Smooth muscle cell of the pulmonary artery (primary cell): Measurements from ENCODE around the gene CXCL11. TPM values are rescaled to one million over a fixed set of nuclear protein-coding genes. Genes with fewer than 3 reads are reported as not detected.

Experiments
- total RNA-seq: library from RNA; depleted of rRNA; stranded (reverse); fragments of >200 nt; gene quantifications from 2 replicates; pipeline ENCODE4 v1.2.3, GENCODE V29; 2014

The CXCL11 gene
- not detected in 2 replicates for total RNA-seq

DNA sequence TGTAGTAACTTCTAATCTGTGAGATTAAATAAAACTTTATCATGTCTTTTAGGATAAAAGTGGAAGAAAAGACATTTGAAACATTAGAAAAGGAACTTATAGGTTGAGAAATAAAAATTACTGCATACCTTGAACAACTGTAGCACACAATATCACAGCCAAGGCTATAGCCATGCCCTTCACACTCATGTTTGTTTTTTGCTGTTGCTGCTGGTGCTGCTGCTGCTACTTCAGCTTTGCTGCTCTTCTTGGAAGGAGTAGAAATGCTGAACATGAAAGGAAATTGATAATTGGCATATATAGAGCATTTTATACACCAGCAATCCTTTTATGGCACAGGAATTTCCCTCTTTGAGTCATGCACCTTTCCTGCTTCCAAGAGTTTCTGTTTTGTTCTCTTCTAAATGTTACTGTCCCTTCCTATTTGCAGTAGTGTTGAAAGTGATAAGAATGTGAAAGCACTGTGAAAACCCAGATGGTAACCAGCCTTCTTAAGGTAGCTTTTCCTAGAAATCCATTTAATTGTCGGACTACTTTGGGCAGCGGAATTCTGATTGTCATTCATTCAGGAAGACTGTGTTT, at the start of gene CXCL11:
TSS of gene CXCL11 (minus strand) at position 272 of the 582 bp plus-strand sequence. CDS start at position 189, 83 bp downstream.

GRCh38 chr4:76074468-76074867, 38.6 kb upstream of the CXCL11 start, which contains the start of gene ART3:
TSS of gene ART3 (plus strand) at chr4:76074709. CDS start at chr4:76075890, 1,181 bp downstream.

DNA sequence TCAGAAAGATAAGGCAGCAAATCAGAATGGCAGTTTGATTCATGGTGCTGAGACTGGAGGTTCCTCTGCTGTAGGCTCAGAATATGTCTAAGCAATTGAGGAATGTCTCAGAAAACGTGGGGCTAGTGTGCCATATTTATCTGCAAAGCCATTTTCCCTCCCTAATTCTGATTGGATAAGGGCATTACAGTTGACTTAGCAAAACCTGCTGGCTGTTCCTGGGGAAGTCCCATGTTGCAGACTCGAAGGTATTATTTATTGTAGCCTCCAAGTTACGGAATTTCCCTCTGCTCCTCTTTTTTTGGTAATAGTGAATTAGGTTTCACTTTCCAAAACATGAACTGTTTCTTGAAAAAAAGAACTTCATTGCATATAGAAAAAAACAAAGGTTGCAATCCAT, 12.5 kb downstream of the CXCL11 start, which contains the start of gene CXCL10:
TSS of gene CXCL10 (minus strand) at position 109 of the 400 bp plus-strand sequence. CDS start at position 43, 66 bp downstream.

DNA sequence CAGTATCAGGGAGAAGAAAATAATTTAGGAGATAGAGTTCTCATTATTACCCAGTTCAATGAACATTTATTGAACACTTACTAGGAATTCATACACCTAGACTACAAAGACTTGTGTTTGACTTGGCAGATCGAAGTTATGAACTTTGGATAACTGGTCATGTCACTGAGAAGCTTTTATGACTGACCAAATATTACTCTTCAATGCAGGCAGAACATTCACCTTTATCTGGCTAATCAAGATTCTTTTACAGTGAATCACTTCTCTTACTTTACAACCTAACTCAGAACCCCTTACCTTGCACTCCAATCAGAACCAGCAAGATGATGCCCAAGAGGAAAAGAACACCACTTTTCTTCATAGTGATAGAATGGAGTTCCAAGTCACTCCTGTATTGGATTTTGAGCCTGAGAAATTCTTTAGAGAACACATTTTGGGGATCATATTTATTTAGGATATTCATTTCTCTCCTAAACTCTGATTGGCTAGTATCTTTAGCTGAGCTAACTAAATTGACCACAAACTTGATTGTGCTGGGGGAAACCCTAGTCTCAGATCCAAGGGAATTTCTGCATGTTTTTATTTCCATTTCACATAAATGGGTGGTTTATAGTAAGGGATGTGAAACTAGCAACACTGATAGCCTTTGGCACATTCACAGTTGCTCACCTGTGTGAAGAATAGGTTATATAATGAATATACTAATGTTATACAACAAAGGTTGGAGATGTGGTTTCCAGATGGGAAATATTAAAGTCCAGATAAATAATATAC, 28.6 kb downstream of the CXCL11 start, which contains the start of gene CXCL9:
TSS of gene CXCL9 (minus strand) at position 421 of the 774 bp plus-strand sequence. CDS start at position 361, 60 bp downstream.

Other genes with a start within 250 kb of the CXCL11 start
- gene PPEF2, start 133.6 kb downstream of the CXCL11 start, total RNA-seq = 0.03 TPM in 1 of 2 replicates, not detected in the other
- 35.7 and 51.2 TPM in 2 replicates for gene NAAA, start 95.1 kb downstream of the CXCL11 start, total RNA-seq
- 27.2 and 34.3 TPM in 2 replicates for gene SDAD1, start 45.1 kb downstream of the CXCL11 start, total RNA-seq
- gene CXCL9, start 28.6 kb downstream of the CXCL11 start, total RNA-seq = not detected in 2 replicates
- not detected in 2 replicates for gene CXCL10, start 12.6 kb downstream of the CXCL11 start, total RNA-seq
- gene ART3, start 38.6 kb upstream of the CXCL11 start, total RNA-seq = not detected in 2 replicates
- 40.3 and 47.8 TPM in 2 replicates for gene NUP54, start 112.3 kb upstream of the CXCL11 start, total RNA-seq
- gene SCARB2, start 177.8 kb upstream of the CXCL11 start, total RNA-seq = 400 and 412 TPM in 2 replicates
- 0.59 and 1.2 TPM in 2 replicates for gene FAM47E, start 215.7 kb upstream of the CXCL11 start, total RNA-seq